ENCODE data around the gene DPPA3. TPM values are rescaled to one million over a fixed set of nuclear protein-coding genes. Genes with fewer than 3 reads are reported as not detected.

The DPPA3 gene
- total and polyA plus RNA-seq, 9 of the 15 experiments (the other 6 are each of a cell fraction or from before 2014, with no cell fraction given): not detected

DNA sequence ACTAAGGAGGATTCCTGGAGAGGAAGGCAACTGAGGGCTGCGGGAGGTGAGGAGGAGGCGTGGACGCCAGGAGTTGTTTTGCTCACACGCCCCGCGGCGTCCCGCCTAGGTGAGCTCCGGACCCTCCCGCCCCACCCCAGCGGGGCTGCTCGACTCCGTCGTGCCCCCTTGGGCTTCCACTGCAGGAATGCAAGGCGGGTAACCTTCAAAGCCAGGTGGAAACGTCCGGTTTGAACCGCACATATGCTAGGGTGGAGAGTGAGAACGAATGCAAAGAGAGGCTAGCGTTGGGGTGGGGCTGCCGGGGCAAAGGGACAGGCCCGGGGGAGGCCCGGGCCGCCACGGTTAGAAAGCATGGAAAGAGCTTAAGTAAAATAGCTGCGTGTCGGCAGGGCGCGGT, 5.4 kb upstream of the DPPA3 start:
- DNase-seq (ENCODE audit: extremely low read depth in 1 of 4, low spot score in 3 of 4) (no peak), FAIRE-seq (no peak), ATAC-seq (no peak)
- Histone ChIP-seq H4K20me1 (replicated peaks; ENCODE audit: control insufficient read depth, insufficient read depth, low read length) (no peaks in the 10 kb centered on the region), H3K9ac (ENCODE audit: insufficient read depth in 1 of 2, low read depth in 2 of 2, low read length in 2 of 2) (no peak overlapping the region), H3K27ac (ENCODE audit: extremely low read depth, low read depth, low read length) (no peak overlapping the region), H3K9me1 (ENCODE audit: control insufficient read depth, insufficient read depth, low read length) (no peaks in the 10 kb centered on the region), H3K9me3 (replicated peaks; ENCODE audit: control insufficient read depth, insufficient read depth, low read depth, low read length) (no peaks in the 10 kb centered on the region), H3K36me3 (ENCODE audit: control insufficient read depth, insufficient read depth, low read length) (no peaks in the 10 kb centered on the region), H2AFZ (ENCODE audit: low read depth, low read length) (no peak overlapping the region), H3K4me3 (no peak overlapping the region), H3K4me2 (ENCODE audit: insufficient read depth, low read length) (no peak overlapping the region), H3K79me2 (ENCODE audit: control insufficient read depth, insufficient read depth, low read length) (no peaks in the 10 kb centered on the region), H3K27me3 (ENCODE audit: control insufficient read depth in 2 of 2, insufficient read depth in 2 of 2, low read length in 2 of 2) (peaks cover 0 to 8% of the 10 kb centered on the region in 2 experiments; a peak in 2 of 5 replicates), H3K4me1 (replicated peaks in 1 of 2; ENCODE audit: control insufficient read depth in 2 of 2, insufficient read depth in 2 of 2, low read length in 2 of 2) (peaks cover 0 to 3% of the 10 kb centered on the region in 2 experiments; a peak in 1 of 5 replicates)
- WGBS (ENCODE audit: insufficient coverage, low coverage, missing lambda C conversion rate): 12% methylated on average over 15 of the region's 29 CpGs
- CTCF ChIA-PET (ENCODE audit: low intra/inter-chr PET ratio): no interaction called here
- BruUV-seq (replicated peaks): no TSS peak
- POLR2A ChIA-PET: no interaction called here
- intact Hi-C loops (cut with micrococcal nuclease): no loop called here
- in situ Hi-C loops (cut with MboI): no loop called here
- TF ChIP-seq ZNF699 (CRISPR knock-in tag; IDR thresholded peaks at IDR 0.05; ENCODE audit: insufficient replicate concordance): no peak
- TF ChIP-seq, protein P1, sequence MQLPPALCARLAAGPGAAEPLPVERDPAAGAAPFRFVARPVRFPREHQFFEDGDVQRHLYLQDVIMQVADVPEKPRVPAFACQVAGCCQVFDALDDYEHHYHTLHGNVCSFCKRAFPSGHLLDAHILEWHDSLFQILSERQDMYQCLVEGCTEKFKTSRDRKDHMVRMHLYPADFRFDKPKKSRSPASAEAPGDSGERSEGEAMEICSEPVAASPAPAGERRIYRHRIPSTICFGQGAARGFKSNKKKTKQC (CRISPR knock-in tag; IDR thresholded peaks at IDR 0.05): no peak
- TF ChIP-seq OTX1 (CRISPR knock-in tag; IDR thresholded peaks at IDR 0.05): no peak
- TF ChIP-seq ZNF589 (CRISPR knock-in tag; IDR thresholded peaks at IDR 0.05; ENCODE audit: low read depth): no peak
- TF ChIP-seq MBD2 (IDR thresholded peaks at IDR 0.05; ENCODE audit: borderline replicate concordance, low read depth): no peak
- TF ChIP-seq ZBTB7A (IDR thresholded peaks at IDR 0.05; ENCODE audit: borderline replicate concordance, control insufficient read depth, low read depth, low read length): no peak
- no peak for TF ChIP-seq ZNF143 (CRISPR knock-in tag; IDR thresholded peaks at IDR 0.05)
- TF ChIP-seq YY1 (IDR thresholded peaks at IDR 0.05; ENCODE audit: borderline replicate concordance in 1 of 3, control insufficient read depth in 1 of 3, extremely low read depth in 1 of 3, insufficient read depth in 3 of 3, insufficient read length in 1 of 3, insufficient replicate concordance in 2 of 3, low read depth in 1 of 3, low read length in 2 of 3): no peak
- no peak for TF ChIP-seq CBX5 (IDR thresholded peaks at IDR 0.05; ENCODE audit: borderline replicate concordance, low read depth)
- TF ChIP-seq, protein P2, sequence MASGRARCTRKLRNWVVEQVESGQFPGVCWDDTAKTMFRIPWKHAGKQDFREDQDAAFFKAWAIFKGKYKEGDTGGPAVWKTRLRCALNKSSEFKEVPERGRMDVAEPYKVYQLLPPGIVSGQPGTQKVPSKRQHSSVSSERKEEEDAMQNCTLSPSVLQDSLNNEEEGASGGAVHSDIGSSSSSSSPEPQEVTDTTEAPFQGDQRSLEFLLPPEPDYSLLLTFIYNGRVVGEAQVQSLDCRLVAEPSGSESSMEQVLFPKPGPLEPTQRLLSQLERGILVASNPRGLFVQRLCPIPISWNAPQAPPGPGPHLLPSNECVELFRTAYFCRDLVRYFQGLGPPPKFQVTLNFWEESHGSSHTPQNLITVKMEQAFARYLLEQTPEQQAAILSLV (tag; IDR thresholded peaks at IDR 0.05): no peak
- TF ChIP-seq HNRNPK (IDR thresholded peaks at IDR 0.05; ENCODE audit: low read depth, low read length, poor library complexity, severe bottlenecking): no peak
- TF ChIP-seq, protein P3, sequence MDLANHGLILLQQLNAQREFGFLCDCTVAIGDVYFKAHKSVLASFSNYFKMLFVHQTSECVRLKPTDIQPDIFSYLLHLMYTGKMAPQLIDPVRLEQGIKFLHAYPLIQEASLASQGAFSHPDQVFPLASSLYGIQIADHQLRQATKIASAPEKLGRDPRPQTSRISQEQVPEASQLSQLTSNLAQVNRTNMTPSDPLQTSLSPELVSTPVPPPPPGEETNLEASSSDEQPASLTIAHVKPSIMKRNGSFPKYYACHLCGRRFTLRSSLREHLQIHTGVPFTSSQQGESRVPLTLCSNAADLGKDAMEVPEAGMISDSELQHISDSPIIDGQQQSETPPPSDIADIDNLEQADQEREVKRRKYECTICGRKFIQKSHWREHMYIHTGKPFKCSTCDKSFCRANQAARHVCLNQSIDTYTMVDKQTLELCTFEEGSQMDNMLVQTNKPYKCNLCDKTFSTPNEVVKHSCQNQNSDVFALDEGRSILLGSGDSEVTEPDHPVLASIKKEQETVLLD (IDR thresholded peaks at IDR 0.05): no peak
- TF ChIP-seq GATA2 (CRISPR knock-in tag; IDR thresholded peaks at IDR 0.05): no peak
- TF ChIP-seq, protein P4, sequence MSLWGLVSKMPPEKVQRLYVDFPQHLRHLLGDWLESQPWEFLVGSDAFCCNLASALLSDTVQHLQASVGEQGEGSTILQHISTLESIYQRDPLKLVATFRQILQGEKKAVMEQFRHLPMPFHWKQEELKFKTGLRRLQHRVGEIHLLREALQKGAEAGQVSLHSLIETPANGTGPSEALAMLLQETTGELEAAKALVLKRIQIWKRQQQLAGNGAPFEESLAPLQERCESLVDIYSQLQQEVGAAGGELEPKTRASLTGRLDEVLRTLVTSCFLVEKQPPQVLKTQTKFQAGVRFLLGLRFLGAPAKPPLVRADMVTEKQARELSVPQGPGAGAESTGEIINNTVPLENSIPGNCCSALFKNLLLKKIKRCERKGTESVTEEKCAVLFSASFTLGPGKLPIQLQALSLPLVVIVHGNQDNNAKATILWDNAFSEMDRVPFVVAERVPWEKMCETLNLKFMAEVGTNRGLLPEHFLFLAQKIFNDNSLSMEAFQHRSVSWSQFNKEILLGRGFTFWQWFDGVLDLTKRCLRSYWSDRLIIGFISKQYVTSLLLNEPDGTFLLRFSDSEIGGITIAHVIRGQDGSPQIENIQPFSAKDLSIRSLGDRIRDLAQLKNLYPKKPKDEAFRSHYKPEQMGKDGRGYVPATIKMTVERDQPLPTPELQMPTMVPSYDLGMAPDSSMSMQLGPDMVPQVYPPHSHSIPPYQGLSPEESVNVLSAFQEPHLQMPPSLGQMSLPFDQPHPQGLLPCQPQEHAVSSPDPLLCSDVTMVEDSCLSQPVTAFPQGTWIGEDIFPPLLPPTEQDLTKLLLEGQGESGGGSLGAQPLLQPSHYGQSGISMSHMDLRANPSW (CRISPR knock-in tag; IDR thresholded peaks at IDR 0.05): no peak
- TF ChIP-seq, protein P5, sequence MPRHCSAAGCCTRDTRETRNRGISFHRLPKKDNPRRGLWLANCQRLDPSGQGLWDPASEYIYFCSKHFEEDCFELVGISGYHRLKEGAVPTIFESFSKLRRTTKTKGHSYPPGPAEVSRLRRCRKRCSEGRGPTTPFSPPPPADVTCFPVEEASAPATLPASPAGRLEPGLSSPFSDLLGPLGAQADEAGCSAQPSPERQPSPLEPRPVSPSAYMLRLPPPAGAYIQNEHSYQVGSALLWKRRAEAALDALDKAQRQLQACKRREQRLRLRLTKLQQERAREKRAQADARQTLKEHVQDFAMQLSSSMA (CRISPR knock-in tag; IDR thresholded peaks at IDR 0.05): no peak
- no peak for TF ChIP-seq NBN (IDR thresholded peaks at IDR 0.05; ENCODE audit: low read depth)

Measured in K562 (cell line).